Measurements from ENCODE around the gene TMEM74B. TPM values are rescaled to one million over a fixed set of nuclear protein-coding genes. Genes with fewer than 3 reads are reported as not detected.

Gene TMEM74B
- total and polyA plus RNA-seq, 9 of the 15 experiments (the other 6 are each of a cell fraction or from before 2014, with no cell fraction given), result 0.24 to 19.0 (median 7.5) TPM

- no peak for TF ChIP-seq CBX5 (IDR thresholded peaks at IDR 0.05; ENCODE audit: borderline replicate concordance, low read depth)
- TF ChIP-seq ELF1 (tag; IDR thresholded peaks at IDR 0.05), result no peak
- TF ChIP-seq LARP7 (IDR thresholded peaks at IDR 0.05), result no peak
- TF ChIP-seq TOE1 (IDR thresholded peaks at IDR 0.05; ENCODE audit: borderline replicate concordance), result no peak
- TF ChIP-seq TOE1 (CRISPR knock-in tag; IDR thresholded peaks at IDR 0.05; ENCODE audit: borderline replicate concordance, low read depth), result no peak
- no peak for TF ChIP-seq HEY1 (CRISPR knock-in tag; IDR thresholded peaks at IDR 0.05; ENCODE audit: borderline replicate concordance)
- TF ChIP-seq ZBTB8A (IDR thresholded peaks at IDR 0.05; ENCODE audit: partially characterized antibody), result no peak
- no peak for TF ChIP-seq NFIC (IDR thresholded peaks at IDR 0.05)
- no peak for TF ChIP-seq POLR2AphosphoS5 (IDR thresholded peaks at IDR 0.05; ENCODE audit: control insufficient read depth, insufficient read depth, low read depth, low read length)
Measured at GRCh38 chr20:1199964-1200363, 15.2 kb upstream of the TMEM74B start (continued).

- Histone ChIP-seq H4K20me1 (replicated peaks; ENCODE audit: control insufficient read depth, insufficient read depth, low read length) (no peaks in the 10 kb centered on the region), H3K27me3 (ENCODE audit: control insufficient read depth in 2 of 2, insufficient read depth in 2 of 2, low read length in 2 of 2) (no peaks in the 10 kb centered on the region), H3K9ac (ENCODE audit: insufficient read depth in 1 of 2, low read depth in 2 of 2, low read length in 2 of 2) (no peak overlapping the region), H3K4me1 (replicated peaks in 1 of 2; ENCODE audit: control insufficient read depth in 2 of 2, insufficient read depth in 2 of 2, low read length in 2 of 2) (peaks cover 0 to 4% of the 10 kb centered on the region in 2 experiments; a peak in 1 of 5 replicates), H3K9me3 (replicated peaks; ENCODE audit: control insufficient read depth, insufficient read depth, low read depth, low read length) (no peaks in the 10 kb centered on the region), H3K36me3 (ENCODE audit: control insufficient read depth, insufficient read depth, low read length) (no peaks in the 10 kb centered on the region), H3K79me2 (ENCODE audit: control insufficient read depth, insufficient read depth, low read length) (no peaks in the 10 kb centered on the region), H3K4me3 (no peak overlapping the region), H3K4me2 (ENCODE audit: insufficient read depth, low read length) (no peak overlapping the region), H2AFZ (ENCODE audit: low read depth, low read length) (peak overlapping the region; percentile 55; the same call in 1 of the 2 replicates), H3K27ac (ENCODE audit: extremely low read depth, low read depth, low read length) (no peak overlapping the region), H3K9me1 (ENCODE audit: control insufficient read depth, insufficient read depth, low read length) (no peaks in the 10 kb centered on the region)
- no TSS peak for BruUV-seq (replicated peaks)
- intact Hi-C loops (cut with micrococcal nuclease), result no loop called here
- POLR2A ChIA-PET, result interaction anchor here (1.3 kb wide), 1 partner anchor 12 kb away, joined by 3 read pairs; no protein-coding TSS in a partner anchor
- CTCF ChIA-PET (ENCODE audit: low intra/inter-chr PET ratio), result no interaction called here
- no peak for DNase-seq (ENCODE audit: extremely low read depth in 1 of 4, low spot score in 3 of 4)
- in situ Hi-C loops (cut with MboI), result loop anchor here (10.0 kb wide), 1 partner anchor 385 kb away; no protein-coding TSS in a partner anchor
- 37% methylated on average over 7 of the region's 7 CpGs for WGBS (ENCODE audit: insufficient coverage, low coverage, missing lambda C conversion rate)
- peak; percentile 65 for FAIRE-seq
- ATAC-seq, result peak; percentile 57
- TF ChIP-seq HES1 (IDR thresholded peaks at IDR 0.05; ENCODE audit: low read depth), result no peak
- no peak for TF ChIP-seq ZNF12 (CRISPR knock-in tag; IDR thresholded peaks at IDR 0.05)
Measured at GRCh38 chr20:1199212-1199873, 14.6 kb upstream of the TMEM74B start.

All from K562 (cell line).